Ureter (tissue), 1 donor: ENCODE data around the gene CNGA2. TPM values are rescaled to one million over a fixed set of nuclear protein-coding genes. Genes with fewer than 3 reads are reported as not detected.

Source experiments
- DNase-seq: peaks from one replicate; pipeline ENCODE4 v3.0.0-alpha.2; 2020; ENCODE audit warnings: low spot score
- total RNA-seq: library from RNA; stranded (reverse); gene quantifications from one replicate; pipeline ENCODE4 v1.2.4, GENCODE V29; 2023
- donor health status: DM: yes; HTN: yes; CAD: no.

Gene CNGA2
- total RNA-seq, 1 donor from 2014 or later: not detected

DNA sequence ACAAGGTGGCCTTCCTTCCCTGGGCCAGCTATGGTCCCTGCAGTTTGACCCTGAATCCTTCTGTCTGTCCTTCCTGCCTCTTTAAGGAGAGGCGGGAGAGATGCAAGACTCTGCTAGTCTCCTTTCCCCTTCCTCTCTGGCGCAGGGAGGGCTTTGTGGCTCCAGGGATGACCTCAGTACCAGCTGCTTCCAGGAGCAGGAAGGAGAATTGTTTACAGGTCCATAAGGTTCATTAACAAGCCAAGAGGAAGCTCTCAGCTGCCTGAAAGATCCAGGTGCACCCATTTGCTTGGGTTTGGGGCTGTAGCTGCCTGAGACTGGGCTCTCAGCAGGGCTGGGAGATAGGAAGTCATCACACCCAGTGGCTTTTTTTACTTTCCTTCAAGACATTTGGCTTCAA lies 22.8 kb upstream of the CNGA2 start:
- DNase-seq: no peak

DNA sequence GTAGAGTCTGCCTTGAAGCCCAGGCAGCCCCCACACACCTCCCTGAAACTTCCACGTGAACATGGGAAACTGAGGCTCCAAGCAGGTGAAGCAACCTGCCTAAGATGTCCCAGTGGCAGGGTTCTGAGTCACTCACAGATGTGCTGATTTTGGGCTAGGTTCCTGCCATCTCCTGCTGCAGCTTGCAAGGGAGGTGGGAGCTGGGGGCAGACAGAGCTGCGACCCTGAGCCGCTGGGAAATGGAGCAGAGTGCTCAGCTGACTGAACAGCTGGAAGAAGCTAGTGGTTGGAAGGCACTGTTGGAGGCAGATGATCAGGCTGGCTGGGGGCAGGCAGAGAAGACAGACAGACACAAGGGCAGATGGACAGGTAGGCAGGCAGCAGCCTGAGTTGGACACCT lies 22.3 kb upstream of the CNGA2 start:
- no peak for DNase-seq

DNA sequence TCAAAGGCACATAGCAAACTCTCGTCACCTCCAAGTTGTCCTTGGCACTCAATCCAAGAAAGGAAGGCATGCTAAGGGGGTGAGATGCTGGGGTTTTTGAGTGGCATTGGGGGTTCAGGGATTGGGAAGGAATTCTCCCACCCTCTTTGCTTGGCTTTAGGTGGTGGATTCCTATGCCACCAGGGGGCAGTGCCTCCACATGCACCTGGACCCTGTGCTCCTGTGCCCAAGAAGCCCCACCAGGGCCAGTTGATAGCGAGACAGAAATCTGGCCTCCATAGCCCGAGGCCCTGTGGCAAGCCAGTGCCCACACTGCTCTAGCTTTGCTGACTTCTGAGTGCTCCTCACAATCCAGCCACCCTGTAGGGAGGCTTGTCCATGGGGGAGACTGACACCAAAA lies 20.7 kb upstream of the CNGA2 start:
- no peak for DNase-seq

DNA sequence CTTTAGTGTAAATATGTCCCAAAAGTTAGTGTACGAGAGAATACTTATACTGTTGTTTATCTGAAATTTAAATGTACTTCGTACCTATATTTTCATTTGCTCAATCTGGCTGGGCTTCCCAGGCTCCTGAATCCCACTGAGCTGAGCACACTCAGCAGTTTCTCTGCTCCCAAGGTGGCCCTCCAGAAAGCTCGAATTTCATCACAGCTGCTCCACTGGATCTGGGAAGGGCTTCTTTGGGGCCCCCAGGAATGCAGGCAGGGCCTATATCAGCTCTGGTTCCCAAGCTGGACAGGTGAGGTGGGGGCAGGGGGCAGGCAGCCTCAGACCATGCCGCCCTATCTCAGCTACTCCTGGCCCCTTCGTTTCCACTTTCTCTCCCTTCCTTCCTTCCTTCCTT lies 20.2 kb upstream of the CNGA2 start:
- no peak for DNase-seq

DNA sequence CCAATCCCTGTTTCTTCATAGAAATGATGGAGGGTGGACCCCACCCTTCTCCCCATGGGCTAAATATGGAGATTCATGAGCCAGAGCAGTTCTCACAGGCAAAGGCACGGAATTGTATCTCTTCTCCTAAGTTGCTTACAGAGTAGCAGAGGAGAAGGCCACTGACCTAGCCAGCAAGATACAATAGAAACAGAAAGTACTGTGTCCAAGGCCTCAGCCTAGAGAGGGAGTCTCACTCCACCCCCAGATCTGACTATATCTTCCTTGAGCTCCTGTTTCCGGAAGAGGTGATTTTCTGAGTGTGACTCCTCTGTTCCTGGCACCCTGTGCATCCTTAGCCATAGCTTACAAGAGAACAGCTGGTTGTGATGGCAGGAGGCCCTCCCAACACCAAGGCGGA lies 18.8 kb upstream of the CNGA2 start, which contains the start of gene FATE1:
FATE1 (plus strand) TSS at position 284 of the 400 bp plus-strand sequence; CDS start at position 369, 85 bp downstream.
- DNase-seq: no peak

DNA sequence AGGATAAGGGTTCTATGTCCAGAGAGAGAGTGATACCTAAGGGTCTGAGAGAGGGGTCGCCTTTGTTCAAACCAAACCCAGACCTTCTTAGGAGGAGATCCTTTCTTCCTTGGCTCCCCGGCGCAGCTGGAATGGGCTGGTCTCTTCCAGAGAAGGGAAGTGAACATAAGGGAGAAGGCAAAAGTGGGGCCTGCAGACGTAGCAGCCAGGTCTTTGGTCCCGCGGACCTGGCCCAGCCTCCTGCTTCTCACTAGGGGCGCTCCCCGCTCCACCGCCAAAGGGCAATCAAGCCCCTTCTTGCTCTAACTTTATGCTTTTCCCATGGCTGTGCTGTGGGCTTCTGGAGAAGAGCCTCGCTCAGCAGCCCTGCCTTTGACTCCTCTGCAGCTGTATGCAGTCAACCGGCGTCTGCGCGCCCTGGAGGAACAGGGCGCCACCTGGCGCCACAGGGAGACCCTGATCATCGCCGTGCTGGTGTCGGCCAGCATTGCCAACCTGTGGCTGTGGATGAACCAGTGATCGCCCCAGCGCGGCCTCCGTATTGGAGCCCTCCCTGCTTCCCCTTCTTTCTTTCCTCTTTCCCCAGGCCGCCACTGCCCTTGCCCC lies 12.2 kb upstream of the CNGA2 start:
- no peak for DNase-seq

DNA sequence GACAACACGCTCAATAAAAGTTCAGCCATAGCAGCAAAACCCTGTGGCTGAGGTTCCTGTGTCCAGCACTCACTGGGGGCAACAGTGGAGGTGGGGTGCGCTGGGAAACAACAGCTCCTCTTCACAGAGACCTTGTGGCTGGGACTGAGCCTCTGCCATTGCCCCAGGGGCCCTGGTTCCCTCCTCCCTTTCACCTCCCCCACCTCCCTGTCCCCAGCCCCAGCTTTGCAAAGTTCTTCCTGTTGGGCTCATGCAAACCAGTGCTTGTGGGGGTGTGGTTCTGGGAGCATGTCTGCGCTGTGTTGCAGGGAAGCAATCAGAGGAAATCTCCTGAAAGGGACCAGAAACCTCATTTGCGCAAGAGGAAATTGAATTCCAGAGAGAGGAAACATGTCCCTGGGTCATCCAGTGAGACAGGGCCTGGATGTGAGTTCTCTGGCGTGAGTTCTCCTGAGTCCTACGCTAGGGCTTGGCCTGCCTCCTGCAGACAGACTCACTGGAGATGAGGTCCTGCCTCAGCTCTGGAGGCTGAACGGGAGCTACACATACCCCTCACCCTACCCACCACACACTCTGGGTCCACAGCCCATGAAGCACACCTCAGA lies 11.3 kb upstream of the CNGA2 start:
- DNase-seq: no peak

DNA sequence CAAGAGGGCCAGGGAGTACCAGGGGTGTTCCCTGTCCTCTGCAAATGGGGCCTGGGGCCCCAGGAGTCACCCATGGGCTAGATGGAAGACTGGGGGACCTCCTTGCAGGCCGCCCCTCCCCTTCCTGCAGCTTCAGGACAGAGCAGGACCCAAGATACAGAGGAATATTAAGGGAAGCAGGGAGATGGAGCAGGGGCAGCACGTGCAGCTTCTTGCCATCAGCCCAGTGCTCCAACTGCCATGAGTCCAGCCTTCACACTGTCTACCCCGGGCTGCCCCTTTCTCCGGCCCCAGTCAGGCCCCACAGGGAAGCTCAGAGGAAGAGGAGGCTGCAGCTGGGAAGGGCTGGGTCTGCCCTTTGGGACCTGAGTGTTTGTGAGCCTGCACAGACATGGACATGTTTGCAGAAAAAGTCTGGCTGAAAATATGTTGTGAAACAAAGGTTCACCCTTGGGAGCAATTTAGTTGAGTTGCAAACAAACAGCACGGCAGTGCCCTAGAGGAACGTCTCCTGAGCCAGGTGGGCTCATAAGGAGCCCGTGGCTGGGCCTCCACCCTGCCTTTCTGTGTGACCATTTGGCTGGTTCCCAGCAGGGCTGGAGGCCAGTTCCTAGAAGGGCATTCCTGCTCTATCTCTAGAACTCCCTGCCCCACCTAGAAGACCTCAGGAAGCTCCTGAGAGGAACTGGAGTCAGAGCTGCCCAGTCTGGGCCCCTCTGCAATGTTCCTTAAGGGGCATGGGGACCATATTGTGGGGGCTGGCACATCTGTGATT lies 9.8 kb upstream of the CNGA2 start:
- no peak for DNase-seq

DNA sequence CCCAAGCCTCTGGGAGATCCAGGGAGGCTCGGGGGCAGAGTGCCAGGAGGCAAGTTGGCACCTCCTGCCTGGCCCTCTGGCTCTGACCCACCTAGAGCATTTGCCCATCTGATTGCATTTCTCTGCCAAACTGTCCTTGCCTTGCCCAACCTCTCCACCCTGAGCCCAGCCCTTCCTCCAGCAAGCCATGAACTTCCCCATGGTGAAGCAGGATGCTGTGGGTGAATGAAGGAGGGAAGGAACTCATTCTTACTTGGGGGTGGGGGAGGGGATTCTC lies 9.3 kb upstream of the CNGA2 start:
- no peak for DNase-seq

DNA sequence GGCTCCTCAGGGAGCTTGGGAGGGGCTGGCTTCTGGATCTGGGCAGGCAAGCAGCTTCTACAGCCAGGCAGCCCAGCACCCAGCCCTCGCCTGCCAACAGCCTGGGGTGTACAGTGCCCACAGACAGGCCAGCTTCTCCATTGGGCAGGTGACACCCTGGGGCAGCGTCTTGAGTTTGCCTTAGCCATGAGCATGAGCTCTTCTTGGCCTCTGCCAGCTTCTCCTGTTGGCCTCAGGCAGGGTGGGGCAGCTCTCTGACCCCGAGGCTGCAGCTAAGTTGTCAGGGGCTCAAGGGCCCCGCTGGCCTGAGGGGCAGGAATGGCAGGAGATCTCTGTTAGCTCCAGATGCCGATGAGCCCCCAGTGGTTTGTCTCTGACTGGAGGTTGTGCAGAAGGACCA lies 7.8 kb upstream of the CNGA2 start:
- DNase-seq: no peak

DNA sequence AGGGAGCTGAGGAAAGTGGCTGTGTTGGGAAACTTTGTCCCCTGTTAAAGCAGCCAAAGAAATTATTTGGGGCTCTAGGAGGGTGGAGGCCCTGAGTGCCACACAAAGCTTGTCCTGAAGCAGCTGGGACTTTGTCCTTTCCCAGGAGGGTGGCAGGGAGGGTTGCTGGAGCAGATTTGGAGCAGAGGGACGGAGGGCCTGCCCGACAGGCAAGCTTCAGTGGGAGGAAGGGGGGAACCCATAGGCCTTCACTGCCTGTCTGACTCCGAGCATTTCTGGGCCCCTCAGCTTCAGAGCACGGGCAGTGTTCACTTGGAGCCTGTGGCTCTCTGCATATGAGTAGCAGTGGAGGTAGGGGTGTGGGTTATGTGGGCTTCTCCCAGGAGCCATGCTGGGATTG lies 7.2 kb upstream of the CNGA2 start:
- DNase-seq: no peak

DNA sequence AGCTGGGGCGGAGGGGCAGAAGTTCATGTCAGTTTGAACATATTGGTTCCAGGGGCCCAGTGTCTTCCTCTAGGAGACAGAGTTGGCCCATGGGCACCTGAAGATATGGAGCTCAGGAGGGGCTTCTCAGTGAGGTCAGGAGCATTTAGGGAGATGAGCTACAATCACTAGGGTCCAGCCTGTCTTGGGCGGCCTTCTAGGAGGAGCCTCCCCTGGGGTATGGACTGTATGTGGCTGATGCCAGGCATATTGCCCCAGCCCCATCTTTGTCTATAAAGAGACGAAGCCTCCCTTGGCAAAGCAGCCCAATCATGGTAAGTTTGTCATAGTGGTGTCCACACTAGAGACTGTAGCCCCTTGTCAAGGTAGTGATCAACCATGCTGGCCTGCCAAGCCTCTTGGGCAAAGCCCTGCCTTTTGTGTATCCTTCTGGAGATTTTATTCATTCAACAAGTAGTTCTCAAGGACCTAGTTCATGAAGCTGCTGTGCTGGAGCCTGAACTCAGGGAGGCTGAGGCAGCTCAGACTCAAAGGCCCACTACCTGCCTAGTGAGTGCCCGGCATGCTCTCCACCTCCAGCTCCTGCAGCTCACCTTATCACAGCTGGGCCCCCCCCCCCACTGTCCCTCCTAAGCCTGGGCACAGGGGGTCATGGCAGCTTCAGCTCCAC lies 5.4 kb upstream of the CNGA2 start:
- DNase-seq: no peak

DNA sequence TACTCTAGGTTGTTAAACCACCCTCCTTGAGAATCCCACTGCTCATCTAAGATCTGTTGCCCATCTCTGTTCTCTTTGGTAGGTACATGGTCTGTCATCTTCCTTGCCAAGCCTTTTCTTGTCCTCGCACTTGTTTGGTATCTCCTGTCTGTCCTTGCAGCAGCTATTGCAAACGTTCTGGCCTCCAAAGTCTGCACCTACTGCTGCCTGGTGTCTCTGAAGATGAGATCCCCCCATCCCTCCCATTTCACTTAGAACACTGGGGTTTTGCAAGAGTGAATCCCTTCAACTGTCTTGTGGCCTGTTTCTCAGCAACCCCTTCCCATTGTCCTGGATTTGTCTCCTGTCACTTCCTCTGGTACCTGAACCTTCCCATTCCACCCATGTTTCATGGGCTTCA lies 673 bp downstream of the CNGA2 start:
- no peak for DNase-seq

DNA sequence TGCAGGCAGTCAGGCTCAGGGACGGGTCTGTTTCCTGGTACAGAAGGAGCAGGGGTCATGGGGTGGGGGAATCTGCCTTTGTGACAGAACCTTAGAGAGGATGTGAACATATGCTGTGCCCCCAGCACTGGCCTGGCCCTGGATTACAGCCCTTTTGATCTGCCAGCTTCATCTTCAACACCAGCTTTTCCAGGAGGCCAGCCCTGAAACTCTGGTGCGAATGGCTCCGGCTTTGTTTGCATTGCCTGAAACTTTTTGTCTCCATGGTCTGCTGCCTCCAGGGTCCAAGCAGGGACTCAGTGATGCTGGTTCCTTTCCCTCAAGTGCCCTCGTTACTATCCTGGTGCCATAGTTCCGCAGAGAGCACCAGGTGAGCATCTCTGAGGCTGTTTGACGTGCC lies 2.1 kb downstream of the CNGA2 start:
- no peak for DNase-seq

DNA sequence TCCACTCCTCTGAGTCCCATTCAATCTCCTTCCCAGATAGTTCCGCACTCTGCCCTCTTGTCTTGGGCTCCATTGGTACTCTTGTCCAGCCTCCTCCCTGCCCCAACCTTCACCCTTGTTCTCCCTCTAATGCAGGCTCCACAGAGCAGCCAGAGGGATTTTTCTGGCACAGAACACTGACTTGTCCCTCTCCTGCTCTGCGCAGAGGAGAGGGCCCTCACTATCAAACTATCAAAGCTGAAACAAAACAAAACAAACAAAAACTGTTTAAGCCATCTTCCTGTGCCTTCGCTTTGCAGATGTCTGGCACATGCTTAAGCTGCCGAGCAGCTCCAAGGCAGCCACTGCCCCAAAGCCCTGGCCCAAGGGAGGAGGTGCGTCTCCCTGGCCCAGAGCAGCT lies 2.9 kb downstream of the CNGA2 start:
- no peak for DNase-seq

DNA sequence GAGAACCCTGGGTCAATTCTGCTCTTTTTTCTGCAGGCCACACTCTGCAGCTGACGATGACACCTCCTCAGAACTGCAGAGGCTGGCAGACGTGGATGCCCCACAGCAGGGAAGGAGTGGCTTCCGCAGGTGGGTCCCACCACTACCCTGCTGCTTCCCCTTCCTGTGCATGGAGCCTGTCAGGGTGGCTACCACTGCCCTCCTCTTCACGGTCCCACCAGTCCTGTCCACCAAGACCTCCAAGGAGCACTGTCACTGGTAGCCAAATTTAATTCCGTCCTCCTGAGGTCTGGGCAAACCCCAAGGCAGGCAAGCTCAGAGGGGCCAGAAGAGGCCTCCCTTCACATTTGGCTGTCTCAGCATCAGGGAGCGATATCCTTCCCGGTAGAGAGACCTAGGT lies 4.2 kb downstream of the CNGA2 start:
- DNase-seq: no peak

DNA sequence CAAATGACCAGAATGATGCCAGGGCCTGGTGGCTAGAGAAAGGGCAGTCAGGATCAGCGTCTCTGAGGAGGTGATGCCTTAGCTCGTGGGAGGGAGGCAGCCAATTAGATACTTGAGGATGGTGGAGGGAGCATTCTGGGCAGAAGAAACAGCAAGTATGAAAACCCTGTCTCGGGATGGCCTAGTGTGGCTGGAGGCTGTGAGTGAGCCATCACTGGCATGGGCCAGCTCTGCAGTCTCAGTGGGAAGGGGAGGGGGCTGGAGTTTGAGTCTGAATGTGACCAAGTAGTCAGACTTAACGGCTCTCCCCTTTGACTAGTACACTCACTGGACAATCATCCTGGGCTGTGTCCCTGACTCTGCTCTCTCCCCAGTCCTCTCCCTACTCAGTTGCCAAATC lies 7.1 kb downstream of the CNGA2 start:
- no peak for DNase-seq

DNA sequence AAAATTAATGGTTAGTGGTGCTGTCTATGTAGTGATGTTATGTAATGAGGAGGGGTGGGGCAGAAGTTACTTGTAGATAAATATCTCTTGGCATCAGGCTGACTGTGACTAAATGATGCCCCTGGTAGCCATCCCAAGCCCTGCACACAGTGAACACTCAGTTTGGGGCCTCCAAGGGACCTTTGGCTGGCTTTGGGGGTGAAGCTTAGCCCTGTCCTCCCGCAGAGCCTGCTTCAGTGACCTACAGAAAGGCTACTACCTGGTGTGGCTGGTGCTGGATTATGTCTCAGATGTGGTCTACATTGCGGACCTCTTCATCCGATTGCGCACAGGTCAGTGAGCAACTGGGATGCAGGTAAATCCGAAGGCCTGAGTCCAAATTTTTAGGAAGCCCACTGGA lies 7.8 kb downstream of the CNGA2 start:
- no peak for DNase-seq

DNA sequence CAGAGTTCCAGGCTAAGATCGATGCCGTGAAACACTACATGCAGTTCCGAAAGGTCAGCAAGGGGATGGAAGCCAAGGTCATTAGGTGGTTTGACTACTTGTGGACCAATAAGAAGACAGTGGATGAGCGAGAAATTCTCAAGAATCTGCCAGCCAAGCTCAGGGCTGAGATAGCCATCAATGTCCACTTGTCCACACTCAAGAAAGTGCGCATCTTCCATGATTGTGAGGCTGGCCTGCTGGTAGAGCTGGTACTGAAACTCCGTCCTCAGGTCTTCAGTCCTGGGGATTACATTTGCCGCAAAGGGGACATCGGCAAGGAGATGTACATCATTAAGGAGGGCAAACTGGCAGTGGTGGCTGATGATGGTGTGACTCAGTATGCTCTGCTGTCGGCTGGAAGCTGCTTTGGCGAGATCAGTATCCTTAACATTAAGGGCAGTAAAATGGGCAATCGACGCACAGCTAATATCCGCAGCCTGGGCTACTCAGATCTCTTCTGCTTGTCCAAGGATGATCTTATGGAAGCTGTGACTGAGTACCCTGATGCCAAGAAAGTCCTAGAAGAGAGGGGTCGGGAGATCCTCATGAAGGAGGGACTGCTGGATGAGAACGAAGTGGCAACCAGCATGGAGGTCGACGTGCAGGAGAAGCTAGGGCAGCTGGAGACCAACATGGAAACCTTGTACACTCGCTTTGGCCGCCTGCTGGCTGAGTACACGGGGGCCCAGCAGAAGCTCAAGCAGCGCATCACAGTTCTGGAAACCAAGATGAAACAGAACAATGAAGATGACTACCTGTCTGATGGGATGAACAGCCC lies 9.3 kb downstream of the CNGA2 start:
- no peak for DNase-seq

DNA sequence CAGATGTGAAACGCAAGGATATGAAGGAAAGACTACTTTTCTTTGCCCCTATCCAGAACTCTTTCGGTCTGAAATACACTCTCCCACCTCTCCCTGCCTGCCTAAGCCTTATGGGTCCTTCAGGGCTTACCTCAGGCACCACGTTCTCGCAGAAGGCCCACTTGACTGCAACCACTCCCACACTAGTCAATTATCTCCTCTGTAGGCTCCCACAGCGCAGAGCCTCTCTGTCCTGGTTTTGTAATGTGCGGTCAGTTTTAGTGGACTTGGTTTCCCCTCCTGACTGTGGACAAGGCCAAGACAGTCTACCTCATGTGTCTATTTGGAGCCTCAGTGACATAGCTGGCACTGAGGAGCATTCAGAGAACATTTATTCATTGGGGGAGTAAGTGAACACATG lies 11.1 kb downstream of the CNGA2 start:
- no peak for DNase-seq

DNA sequence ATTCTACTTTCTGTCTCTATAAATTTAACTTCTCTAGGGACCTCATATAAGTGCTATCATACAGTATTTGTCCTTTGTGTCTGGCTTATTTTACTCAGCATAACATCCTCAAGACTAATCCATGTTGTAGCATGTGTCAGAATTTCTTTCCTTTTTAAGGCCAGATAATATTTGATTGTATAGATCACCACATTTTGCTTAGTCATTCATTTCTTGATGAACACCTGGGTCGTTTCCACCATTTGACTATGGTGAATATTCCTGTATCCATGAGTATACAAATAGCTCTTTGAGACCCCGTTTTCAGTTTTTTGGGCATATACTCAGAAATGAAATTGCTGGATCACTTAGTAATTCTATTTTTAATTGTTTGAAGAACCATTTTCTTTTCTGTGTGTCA lies 12.0 kb downstream of the CNGA2 start:
- DNase-seq: no peak

DNA sequence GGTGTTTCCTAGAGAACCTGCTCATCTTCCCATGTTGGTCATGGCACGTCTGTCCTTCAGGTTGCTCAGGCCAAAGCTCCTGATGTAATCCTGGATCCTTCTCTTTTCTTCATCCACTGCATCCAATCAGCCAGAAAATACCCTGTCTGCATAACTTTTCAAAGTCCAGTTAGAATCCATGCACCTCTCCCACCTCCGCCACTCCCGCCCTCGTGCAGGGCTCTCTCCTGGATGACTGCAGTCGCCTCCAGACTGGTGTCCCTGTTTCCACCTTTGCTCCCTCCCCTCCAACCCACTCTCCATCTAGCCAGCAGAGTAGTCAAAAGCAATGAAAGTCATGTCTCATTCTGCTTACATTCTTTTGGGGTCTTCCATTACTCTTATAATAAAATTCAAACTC lies 16.0 kb downstream of the CNGA2 start:
- no peak for DNase-seq
